OCI-LY7 (cell line): Measurements from ENCODE around the gene R3HDML. TPM values are rescaled to one million over a fixed set of nuclear protein-coding genes. Genes with fewer than 3 reads are reported as not detected.

ENCODE experiments used
- BruUV-seq: library from RNA; stranded (reverse); fragments of 400-500 nt; replicated peaks from 2 replicates; lab custom pipeline; 2021; lab: Mats Ljungman, UMichigan
- CTCF ChIA-PET: fragments of 300-600 bp; sonication (Branson Sonifier 250); formaldehyde crosslinking; loops from one replicate; lab custom pipeline; 2022; ENCODE audit warnings: antibody characterized with exemption; ENCODE audit not compliant: unreplicated experiment; lab: Charles Lee
- POLR2A ChIA-PET: fragments of 300-600 bp; sonication (Branson Sonifier 250); formaldehyde crosslinking; loops from one replicate; lab custom pipeline; 2022; ENCODE audit warnings: antibody characterized with exemption; lab: Charles Lee
- DNase-seq: peaks from one replicate; pipeline ENCODE4 v3.0.0-alpha.2; 2015; ENCODE audit warnings: low spot score
- H2AFZ ChIP-seq: fragments of 200-600 bp; sonication (generic), shearing (Covaris generic); 2 replicates; pipeline ENCODE4 v1.6.1; 2014; ENCODE audit warnings: mild to moderate bottlenecking, antibody characterized with exemption, low read length, moderate library complexity
- H3K27ac ChIP-seq: fragments of 200-600 bp; sonication (generic); 2 replicates; pipeline ENCODE4 v1.5.1; 2014; ENCODE audit warnings: mixed run types, low read depth, mild to moderate bottlenecking, moderate library complexity, low read length, inconsistent platforms; ENCODE audit not compliant: poor library complexity, severe bottlenecking
- H3K36me3 ChIP-seq: fragments of 200-600 bp; sonication (generic); 2 replicates; pipeline ENCODE4 v1.6.1; 2014; ENCODE audit warnings: mild to moderate bottlenecking, antibody characterized with exemption, low read length, moderate library complexity, mixed read lengths; ENCODE audit not compliant: insufficient read depth
- H3K4me1 ChIP-seq: fragments of 200-600 bp; sonication (generic); 2 replicates; pipeline ENCODE4 v1.5.1; 2014; ENCODE audit warnings: mild to moderate bottlenecking, low read length; ENCODE audit not compliant: insufficient read depth, poor library complexity, severe bottlenecking
- H3K4me2 ChIP-seq: fragments of 200-600 bp; sonication (generic); 2 replicates; pipeline ENCODE4 v1.6.1; 2014; ENCODE audit warnings: mild to moderate bottlenecking, low read length
- H3K4me3 ChIP-seq: fragments of 200-600 bp; sonication (generic); 2 replicates; pipeline ENCODE4 v1.5.1; 2014; ENCODE audit warnings: mild to moderate bottlenecking, low read depth, low read length; ENCODE audit not compliant: poor library complexity, severe bottlenecking
- H3K79me2 ChIP-seq: fragments of 200-600 bp; sonication (generic); 2 replicates; pipeline ENCODE4 v1.6.1; 2016; ENCODE audit warnings: low read depth, mild to moderate bottlenecking, low read length, moderate library complexity, mixed read lengths; ENCODE audit not compliant: insufficient read depth
- H3K9me2 ChIP-seq: fragments of 200-600 bp; sonication (generic); 2 replicates; pipeline ENCODE4 v1.6.1; 2016; ENCODE audit warnings: mild to moderate bottlenecking, low read length, mixed read lengths; ENCODE audit not compliant: insufficient read depth
- H3K9me3 ChIP-seq: fragments of 200-600 bp; sonication (generic); 2 replicates; pipeline ENCODE4 v1.6.1; 2014; ENCODE audit warnings: mild to moderate bottlenecking, mixed run types, low read length, mixed read lengths
- H4K20me1 ChIP-seq: fragments of 200-600 bp; sonication (generic); 2 replicates; pipeline ENCODE4 v1.6.1; 2014; ENCODE audit warnings: mild to moderate bottlenecking, antibody characterized with exemption, low read length, moderate library complexity, mixed read lengths; ENCODE audit not compliant: insufficient read depth
- EZH2phosphoT487 ChIP-seq: fragments of 200-600 bp; sonication (generic); IDR thresholded peaks from 2 replicates; pipeline ENCODE4 v1.6.1; 2018; ENCODE audit warnings: low read depth, borderline replicate concordance, mild to moderate bottlenecking, mixed run types, antibody characterized with exemption, low read length, moderate library complexity, mixed read lengths
- intact Hi-C: fragments of 100-400 bp; cut with micrococcal nuclease; formaldehyde crosslinking; loops from one replicate; pipeline ENCODE4 v1.10.0; 2022; ENCODE audit not compliant: unreplicated experiment
- total RNA-seq, 2 experiments: library from RNA; depleted of rRNA in 1 of 2; stranded (reverse); fragments of >200 nt in 1 of 2; shearing (Covaris generic) in 1 of 2; gene quantifications; 2 replicates each; pipeline ENCODE4 v1.2.3, GENCODE V29; 2014 to 2022
- TF ChIP-seq, protein P1 (sequence below): fragments of 200-600 bp; sonication (generic); conservative IDR thresholded peaks from 2 replicates; pipeline ENCODE4 v1.5.1; 2014; ENCODE audit warnings: mild to moderate bottlenecking, antibody characterized with exemption, low read length, moderate library complexity, mixed read lengths

R3HDML gene
- total RNA-seq, 2 experiments from 2014 or later = not detected

DNA sequence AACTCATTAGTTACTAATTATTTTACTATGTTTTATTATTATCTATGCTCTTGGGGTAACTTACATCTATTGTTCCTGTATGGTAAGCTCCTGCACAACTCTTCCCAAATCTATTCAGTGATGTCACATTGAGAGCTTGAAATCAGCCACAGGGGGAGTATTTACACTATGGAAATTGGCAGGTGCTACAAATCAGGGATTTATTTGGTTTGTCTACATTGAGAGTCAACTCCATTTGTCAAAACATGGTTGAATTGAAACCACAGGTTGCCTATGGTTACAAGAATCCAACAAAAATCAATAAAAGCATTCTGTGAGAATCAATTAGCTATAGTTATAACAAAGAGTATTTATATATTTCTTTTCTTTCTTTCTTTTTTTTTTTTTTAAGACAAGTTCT, 22.0 kb upstream of the R3HDML start:
- POLR2A ChIA-PET = interaction anchor here (0.8 kb wide), 1 partner anchor 101 kb away, joined by 3 read pairs; no protein-coding TSS in a partner anchor

DNA sequence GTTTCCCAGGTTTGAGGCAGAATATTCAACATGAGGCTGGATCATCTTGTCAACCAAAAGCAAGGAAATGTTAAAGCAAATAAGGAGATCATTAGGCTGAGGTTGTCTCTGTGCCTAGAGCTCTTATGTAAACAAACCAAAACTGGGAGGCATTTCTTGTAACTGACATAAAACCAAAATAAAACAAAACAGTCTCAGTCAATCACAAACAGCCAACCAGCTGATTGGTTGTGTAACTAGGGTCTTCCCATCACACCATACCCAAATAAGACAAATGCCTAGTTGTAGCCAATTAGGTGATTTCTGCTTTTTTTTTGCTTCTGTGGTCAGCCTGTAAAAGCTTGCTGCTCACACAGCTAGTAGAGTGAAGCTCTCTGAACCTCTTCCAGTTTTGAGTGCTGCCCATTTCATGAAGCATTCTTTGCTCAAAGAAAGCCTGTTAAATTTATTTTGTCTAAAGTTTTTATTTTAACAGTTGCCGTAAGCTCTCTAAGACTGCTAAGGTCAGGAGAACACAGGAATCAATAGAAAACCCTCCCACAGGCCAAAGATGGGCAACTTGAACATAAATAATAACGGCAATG, 16.9 kb upstream of the R3HDML start:
- DNase-seq = no peak
- POLR2A ChIA-PET = interaction anchor here (0.6 to 0.7 kb wide), 2 partner anchors 9 to 402 kb away, joined by 3 read pairs; partner anchors contain the start of gene FITM2
- H3K79me2 ChIP-seq = no peaks in the 10 kb centered on the region
- H3K4me2 ChIP-seq = no peak overlapping the region
- H2AFZ ChIP-seq = no peak overlapping the region
- no peaks in the 10 kb centered on the region for H3K4me1 ChIP-seq
- no peaks in the 10 kb centered on the region for H3K36me3 ChIP-seq
- intact Hi-C loops = no loop called here
- no peaks in the 10 kb centered on the region for H3K9me3 ChIP-seq
- TF ChIP-seq, protein P1, sequence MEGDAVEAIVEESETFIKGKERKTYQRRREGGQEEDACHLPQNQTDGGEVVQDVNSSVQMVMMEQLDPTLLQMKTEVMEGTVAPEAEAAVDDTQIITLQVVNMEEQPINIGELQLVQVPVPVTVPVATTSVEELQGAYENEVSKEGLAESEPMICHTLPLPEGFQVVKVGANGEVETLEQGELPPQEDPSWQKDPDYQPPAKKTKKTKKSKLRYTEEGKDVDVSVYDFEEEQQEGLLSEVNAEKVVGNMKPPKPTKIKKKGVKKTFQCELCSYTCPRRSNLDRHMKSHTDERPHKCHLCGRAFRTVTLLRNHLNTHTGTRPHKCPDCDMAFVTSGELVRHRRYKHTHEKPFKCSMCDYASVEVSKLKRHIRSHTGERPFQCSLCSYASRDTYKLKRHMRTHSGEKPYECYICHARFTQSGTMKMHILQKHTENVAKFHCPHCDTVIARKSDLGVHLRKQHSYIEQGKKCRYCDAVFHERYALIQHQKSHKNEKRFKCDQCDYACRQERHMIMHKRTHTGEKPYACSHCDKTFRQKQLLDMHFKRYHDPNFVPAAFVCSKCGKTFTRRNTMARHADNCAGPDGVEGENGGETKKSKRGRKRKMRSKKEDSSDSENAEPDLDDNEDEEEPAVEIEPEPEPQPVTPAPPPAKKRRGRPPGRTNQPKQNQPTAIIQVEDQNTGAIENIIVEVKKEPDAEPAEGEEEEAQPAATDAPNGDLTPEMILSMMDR = no peak
- no peak for TF ChIP-seq EZH2phosphoT487
- no peaks in the 10 kb centered on the region for H3K9me2 ChIP-seq
- CTCF ChIA-PET = no interaction called here
- H3K4me3 ChIP-seq = no peak overlapping the region
- no TSS peak for BruUV-seq
- H3K27ac ChIP-seq = no peak overlapping the region
- no peaks in the 10 kb centered on the region for H4K20me1 ChIP-seq

More for the DNA sequence above, 22.0 kb upstream of the R3HDML start:
- no peaks in the 10 kb centered on the region for H3K36me3 ChIP-seq
- no peak overlapping the region for H2AFZ ChIP-seq
- H3K9me2 ChIP-seq = no peaks in the 10 kb centered on the region
- no peaks in the 10 kb centered on the region for H3K79me2 ChIP-seq
- intact Hi-C loops = no loop called here
- no TSS peak for BruUV-seq
- H3K9me3 ChIP-seq = no peaks in the 10 kb centered on the region
- no peak for DNase-seq
- H3K4me3 ChIP-seq = no peak overlapping the region
- H3K27ac ChIP-seq = no peak overlapping the region
- no peak overlapping the region for H3K4me2 ChIP-seq
- TF ChIP-seq, protein P1 = no peak
- no peak for TF ChIP-seq EZH2phosphoT487
- no peaks in the 10 kb centered on the region for H4K20me1 ChIP-seq
- CTCF ChIA-PET = no interaction called here
- H3K4me1 ChIP-seq = peaks cover 7% of the 10 kb centered on the region

DNA sequence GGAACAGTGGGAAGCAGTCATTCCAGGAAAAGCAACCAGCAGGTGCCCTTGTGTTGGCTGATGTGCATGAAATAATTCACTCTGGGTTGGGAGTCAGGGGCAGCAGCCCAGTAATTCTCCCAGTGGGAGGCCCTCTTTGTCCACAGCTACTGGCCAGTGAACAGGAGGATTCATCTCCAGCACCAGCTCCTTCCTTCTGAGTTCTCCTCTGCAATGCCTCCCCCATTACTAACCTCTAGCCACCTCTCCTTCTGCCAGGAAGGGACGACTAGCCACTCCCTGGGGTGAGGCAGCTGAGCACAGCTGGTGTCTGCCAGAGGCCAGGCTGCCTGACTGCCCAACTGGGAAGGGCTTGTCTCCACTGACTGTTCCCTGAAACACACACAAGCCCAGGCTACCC, 12.5 kb upstream of the R3HDML start:
- no peak for TF ChIP-seq EZH2phosphoT487
- TF ChIP-seq, protein P1 = no peak
- Histone ChIP-seq H4K20me1 (no peaks in the 10 kb centered on the region), H2AFZ (no peak overlapping the region), H3K27ac (no peak overlapping the region), H3K4me2 (no peak overlapping the region), H3K36me3 (no peaks in the 10 kb centered on the region), H3K9me2 (no peaks in the 10 kb centered on the region), H3K4me1 (no peaks in the 10 kb centered on the region), H3K9me3 (no peaks in the 10 kb centered on the region), H3K4me3 (no peak overlapping the region), H3K79me2 (no peaks in the 10 kb centered on the region)
- ChIA-PET CTCF (no interaction called here), POLR2A (no interaction called here)
- no peak for DNase-seq
- intact Hi-C loops = no loop called here
- no TSS peak for BruUV-seq
